Peyer's patch (tissue), 4 donors: Measurements from ENCODE around the gene CARMIL1.

Experiments used
- POLR2A ChIP-seq, 2 donors: fragments of 450-650 bp; IDR thresholded peaks; one replicate each; pipeline ENCODE4 v1.5.1; 2017; ENCODE audit warnings: antibody characterized with exemption in 2 of 2, mild to moderate bottlenecking in 2 of 2, moderate library complexity in 2 of 2
- TF ChIP-seq, protein P1 (sequence below), 6 experiments: fragments of 450-650 bp in 4 of 6; fragments of 200-600 bp in 2 of 6; sonication (generic) in 1 of 6; IDR thresholded peaks; one replicate each; pipeline ENCODE4 v1.5.1; 2017 to 2019; ENCODE audit warnings: antibody characterized with exemption in 6 of 6, mild to moderate bottlenecking in 3 of 6, moderate library complexity in 1 of 6

DNA sequence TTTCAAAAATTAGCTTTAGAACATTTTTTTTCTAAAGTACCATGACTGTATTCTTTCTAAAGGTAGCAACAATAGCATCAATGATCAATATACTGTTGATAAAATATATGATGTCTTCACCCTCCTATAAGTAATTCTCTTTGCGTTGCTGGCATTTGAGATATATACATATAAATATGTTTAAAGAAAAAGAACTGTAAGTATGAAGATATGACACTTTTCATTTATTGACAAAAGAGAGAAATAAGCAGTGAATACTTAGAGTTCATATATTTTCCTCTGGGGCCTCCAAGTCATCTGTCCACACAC is 323.5 kb downstream of the CARMIL1 start:
- TF ChIP-seq, protein P1, sequence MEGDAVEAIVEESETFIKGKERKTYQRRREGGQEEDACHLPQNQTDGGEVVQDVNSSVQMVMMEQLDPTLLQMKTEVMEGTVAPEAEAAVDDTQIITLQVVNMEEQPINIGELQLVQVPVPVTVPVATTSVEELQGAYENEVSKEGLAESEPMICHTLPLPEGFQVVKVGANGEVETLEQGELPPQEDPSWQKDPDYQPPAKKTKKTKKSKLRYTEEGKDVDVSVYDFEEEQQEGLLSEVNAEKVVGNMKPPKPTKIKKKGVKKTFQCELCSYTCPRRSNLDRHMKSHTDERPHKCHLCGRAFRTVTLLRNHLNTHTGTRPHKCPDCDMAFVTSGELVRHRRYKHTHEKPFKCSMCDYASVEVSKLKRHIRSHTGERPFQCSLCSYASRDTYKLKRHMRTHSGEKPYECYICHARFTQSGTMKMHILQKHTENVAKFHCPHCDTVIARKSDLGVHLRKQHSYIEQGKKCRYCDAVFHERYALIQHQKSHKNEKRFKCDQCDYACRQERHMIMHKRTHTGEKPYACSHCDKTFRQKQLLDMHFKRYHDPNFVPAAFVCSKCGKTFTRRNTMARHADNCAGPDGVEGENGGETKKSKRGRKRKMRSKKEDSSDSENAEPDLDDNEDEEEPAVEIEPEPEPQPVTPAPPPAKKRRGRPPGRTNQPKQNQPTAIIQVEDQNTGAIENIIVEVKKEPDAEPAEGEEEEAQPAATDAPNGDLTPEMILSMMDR (IDR thresholded peaks at IDR 0.05) = peak in 1 of 6 experiments; percentile 2
- TF ChIP-seq POLR2A (IDR thresholded peaks at IDR 0.05) = no peak
